Nephron progenitor cell (in vitro differentiated cells): Measurements from ENCODE around the gene MFAP3L.
A peak's percentile ranks its signal among the peaks of the same experiment; 100 is the strongest.
"Not testable (repeated sequence)": the region's sequence is repeated elsewhere in the genome, so short reads cannot be mapped to it uniquely, and the experiment has no call there.

ENCODE experiments used
- DNase-seq: peaks from one replicate; pipeline ENCODE4 v3.0.0; 2021
- H3K27ac Mint-ChIP-seq: 2 replicates; pipeline ENCODE4 v1.8.0; 2021; ENCODE audit warnings: mild to moderate bottlenecking, moderate library complexity, mixed read lengths
- H3K27me3 Mint-ChIP-seq: 2 replicates; pipeline ENCODE4 v1.8.0; 2021; ENCODE audit warnings: mild to moderate bottlenecking, low read depth, mixed read lengths; ENCODE audit not compliant: poor library complexity
- H3K36me3 Mint-ChIP-seq: 2 replicates; pipeline ENCODE4 v1.8.0; 2021; ENCODE audit warnings: low read depth, mixed read lengths
- H3K4me1 Mint-ChIP-seq: 2 replicates; pipeline ENCODE4 v1.8.0; 2021; ENCODE audit warnings: mixed read lengths
- H3K4me3 Mint-ChIP-seq: 2 replicates; pipeline ENCODE4 v1.8.0; 2021; ENCODE audit warnings: mild to moderate bottlenecking, moderate library complexity, mixed read lengths
- H3K9me3 Mint-ChIP-seq: 2 replicates; pipeline ENCODE4 v1.8.0; 2021; ENCODE audit warnings: mild to moderate bottlenecking, moderate library complexity, mixed read lengths
- TF ChIP-seq, protein P1 (sequence below): fragments of 200-600 bp; sonication (generic); IDR thresholded peaks from 2 replicates; pipeline ENCODE4 v1.5.0; 2021; ENCODE audit warnings: antibody characterized with exemption

The MFAP3L gene

DNA sequence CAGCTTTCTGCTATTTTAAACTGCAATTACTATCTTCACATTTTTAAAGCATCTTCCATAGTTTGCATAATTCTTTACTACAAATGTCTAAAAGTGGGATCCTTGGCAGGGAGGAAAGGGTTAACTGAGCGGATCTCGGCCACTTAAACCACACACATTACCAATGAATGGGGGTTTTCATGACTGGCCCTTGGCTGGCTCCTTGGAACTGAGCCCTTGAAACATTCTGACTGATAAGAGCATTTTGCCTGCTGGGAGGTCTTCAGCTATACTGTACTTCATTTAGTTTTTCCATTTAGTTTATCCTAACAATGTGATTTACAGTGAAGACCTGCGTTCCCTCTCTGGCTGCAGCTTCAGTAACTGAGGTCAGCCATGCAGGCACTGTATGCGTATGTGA, 31.7 kb upstream of the MFAP3L start:
- H3K4me1 Mint-ChIP-seq, result peaks cover 6% of the 10 kb centered on the region
- no peaks in the 10 kb centered on the region for H3K9me3 Mint-ChIP-seq
- no peak overlapping the region for H3K27ac Mint-ChIP-seq
- peaks cover 50% of the 10 kb centered on the region for H3K36me3 Mint-ChIP-seq
- H3K27me3 Mint-ChIP-seq, result no peaks in the 10 kb centered on the region
- TF ChIP-seq, protein P1, sequence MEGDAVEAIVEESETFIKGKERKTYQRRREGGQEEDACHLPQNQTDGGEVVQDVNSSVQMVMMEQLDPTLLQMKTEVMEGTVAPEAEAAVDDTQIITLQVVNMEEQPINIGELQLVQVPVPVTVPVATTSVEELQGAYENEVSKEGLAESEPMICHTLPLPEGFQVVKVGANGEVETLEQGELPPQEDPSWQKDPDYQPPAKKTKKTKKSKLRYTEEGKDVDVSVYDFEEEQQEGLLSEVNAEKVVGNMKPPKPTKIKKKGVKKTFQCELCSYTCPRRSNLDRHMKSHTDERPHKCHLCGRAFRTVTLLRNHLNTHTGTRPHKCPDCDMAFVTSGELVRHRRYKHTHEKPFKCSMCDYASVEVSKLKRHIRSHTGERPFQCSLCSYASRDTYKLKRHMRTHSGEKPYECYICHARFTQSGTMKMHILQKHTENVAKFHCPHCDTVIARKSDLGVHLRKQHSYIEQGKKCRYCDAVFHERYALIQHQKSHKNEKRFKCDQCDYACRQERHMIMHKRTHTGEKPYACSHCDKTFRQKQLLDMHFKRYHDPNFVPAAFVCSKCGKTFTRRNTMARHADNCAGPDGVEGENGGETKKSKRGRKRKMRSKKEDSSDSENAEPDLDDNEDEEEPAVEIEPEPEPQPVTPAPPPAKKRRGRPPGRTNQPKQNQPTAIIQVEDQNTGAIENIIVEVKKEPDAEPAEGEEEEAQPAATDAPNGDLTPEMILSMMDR, result no peak
- DNase-seq, result no peak
- no peak overlapping the region for H3K4me3 Mint-ChIP-seq

DNA sequence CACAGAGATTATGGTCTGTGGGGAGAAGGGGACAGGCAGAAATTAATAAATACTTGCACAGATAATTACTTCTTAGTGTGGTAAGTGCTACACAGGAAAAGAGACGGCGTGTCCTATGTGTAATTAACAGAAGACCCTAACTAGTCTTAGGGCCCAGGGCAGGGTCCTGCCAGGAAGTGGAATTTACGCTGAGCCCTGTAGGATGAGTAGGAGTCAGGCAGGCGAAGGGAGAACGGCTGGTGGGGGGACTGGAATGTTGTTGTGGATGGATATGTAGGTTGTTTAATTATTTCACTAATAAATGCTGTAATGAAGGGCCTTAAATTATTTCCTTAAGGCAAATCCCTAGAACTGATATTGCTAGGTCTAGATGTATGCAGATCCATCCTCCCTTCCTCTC, 26.7 kb upstream of the MFAP3L start:
- Mint-ChIP-seq H3K27ac (no peak overlapping the region), H3K9me3 (peaks cover 3% of the 10 kb centered on the region), H3K36me3 (peaks cover 21% of the 10 kb centered on the region), H3K4me3 (no peak overlapping the region), H3K27me3 (peaks cover 5% of the 10 kb centered on the region), H3K4me1 (peaks cover 8% of the 10 kb centered on the region)
- TF ChIP-seq, protein P1, result no peak
- no peak for DNase-seq

DNA sequence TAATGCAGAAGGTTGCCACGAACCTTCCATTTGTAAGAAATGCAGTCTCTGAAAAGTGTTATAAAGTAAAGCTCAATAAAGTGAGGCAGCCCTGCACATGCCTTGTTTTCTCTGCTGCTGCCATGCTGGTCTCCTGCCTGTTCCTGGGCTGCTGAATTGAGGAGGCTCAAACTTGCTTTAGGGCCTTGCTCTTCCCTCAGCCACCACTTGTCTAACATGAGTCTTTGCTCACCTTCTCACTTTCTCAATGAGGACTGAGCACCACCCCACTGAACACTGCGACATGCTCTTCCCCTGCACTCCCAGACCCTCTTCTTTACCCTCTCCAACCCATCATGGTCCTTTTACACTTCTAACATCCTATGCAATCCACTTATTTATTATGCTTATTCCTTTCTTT, 25.2 kb upstream of the MFAP3L start:
- no peak overlapping the region for H3K27ac Mint-ChIP-seq
- peaks cover 4% of the 10 kb centered on the region for H3K9me3 Mint-ChIP-seq
- H3K4me3 Mint-ChIP-seq, result no peak overlapping the region
- no peak for DNase-seq
- TF ChIP-seq, protein P1, result no peak
- H3K27me3 Mint-ChIP-seq, result peaks cover 5% of the 10 kb centered on the region
- peaks cover 8% of the 10 kb centered on the region for H3K36me3 Mint-ChIP-seq
- peaks cover 8% of the 10 kb centered on the region for H3K4me1 Mint-ChIP-seq

DNA sequence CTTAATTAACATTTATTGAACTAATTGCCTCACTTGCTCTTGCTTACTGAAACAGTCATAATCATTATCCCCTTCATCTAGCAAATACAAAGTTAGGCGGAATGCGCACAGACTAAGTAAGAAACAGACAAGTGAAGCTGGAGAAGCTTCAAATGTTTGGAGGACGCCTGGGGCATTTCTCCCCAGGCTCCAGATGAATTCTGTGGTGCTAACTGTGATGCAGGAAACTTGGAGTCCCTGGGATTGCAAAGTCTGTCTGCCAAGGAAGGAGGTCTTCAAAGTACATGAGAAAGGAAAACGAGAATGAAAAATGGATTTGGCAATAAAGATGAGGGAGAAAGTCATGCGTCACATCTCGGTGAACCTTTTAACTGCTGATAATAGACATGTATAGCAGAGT, 23.6 kb upstream of the MFAP3L start:
- no peak for DNase-seq
- peak overlapping the region; percentile 8 for H3K27ac Mint-ChIP-seq
- H3K4me1 Mint-ChIP-seq, result peaks cover 8% of the 10 kb centered on the region
- TF ChIP-seq, protein P1, result no peak
- peaks cover 15% of the 10 kb centered on the region for H3K9me3 Mint-ChIP-seq
- no peaks in the 10 kb centered on the region for H3K36me3 Mint-ChIP-seq
- peaks cover 5% of the 10 kb centered on the region for H3K27me3 Mint-ChIP-seq
- H3K4me3 Mint-ChIP-seq, result no peak overlapping the region

DNA sequence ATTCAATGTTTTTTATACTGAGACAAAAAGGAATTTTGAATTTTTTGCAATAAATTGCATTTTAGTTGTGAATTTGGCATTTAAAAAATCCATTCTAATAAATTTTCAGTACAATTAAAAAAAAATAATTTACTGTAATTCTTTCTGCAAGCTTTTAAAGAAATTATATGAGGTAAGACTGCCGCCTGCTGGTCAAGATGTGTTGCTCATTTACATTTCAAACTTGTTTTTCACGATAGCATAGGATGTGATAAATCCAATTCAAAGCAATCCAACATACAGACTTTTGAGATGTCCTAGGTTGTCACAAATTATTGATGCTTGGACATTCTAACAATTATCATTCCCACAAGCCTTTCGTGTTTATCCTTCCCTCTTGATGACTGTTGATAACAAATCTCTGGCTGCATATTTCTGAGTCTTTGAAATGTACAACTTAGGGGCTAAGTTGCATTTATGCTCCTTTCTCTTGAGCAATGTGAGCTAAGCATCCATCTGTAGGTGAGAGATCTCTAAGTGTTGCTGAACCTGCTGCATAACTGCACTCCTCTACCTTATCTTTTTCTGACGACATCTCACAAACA, 21.7 kb upstream of the MFAP3L start:
- H3K36me3 Mint-ChIP-seq, result no peaks in the 10 kb centered on the region
- H3K27ac Mint-ChIP-seq, result no peak overlapping the region
- TF ChIP-seq, protein P1, result peak; percentile 81
- no peak overlapping the region for H3K4me3 Mint-ChIP-seq
- H3K4me1 Mint-ChIP-seq, result peaks cover 2% of the 10 kb centered on the region
- peaks cover 5% of the 10 kb centered on the region for H3K27me3 Mint-ChIP-seq
- peak; percentile 59 for DNase-seq
- H3K9me3 Mint-ChIP-seq, result peaks cover 16% of the 10 kb centered on the region

DNA sequence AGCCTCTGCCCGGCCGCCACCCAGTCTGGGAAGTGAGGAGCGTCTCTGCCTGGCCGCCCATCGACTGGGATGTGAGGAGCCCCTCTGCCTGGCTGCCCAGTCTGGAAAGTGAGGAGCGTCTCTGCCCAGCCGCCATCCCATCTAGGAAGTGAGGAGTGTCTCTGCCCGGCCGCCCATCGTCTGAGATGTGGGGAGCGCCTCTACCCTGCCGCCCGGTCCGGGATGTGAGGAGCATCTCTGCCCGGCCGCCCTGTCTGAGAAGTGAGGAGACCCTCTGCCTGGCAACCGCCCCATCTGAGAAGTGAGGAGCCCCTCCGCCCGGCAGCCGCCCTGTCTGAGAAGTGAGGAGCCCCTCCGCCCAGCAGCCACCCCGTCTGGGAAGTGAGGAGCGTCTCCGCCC, 20.0 kb upstream of the MFAP3L start:
- H3K27me3 Mint-ChIP-seq, H3K36me3 Mint-ChIP-seq, H3K4me1 Mint-ChIP-seq, DNase-seq, H3K4me3 Mint-ChIP-seq, H3K27ac Mint-ChIP-seq: not testable (repeated sequence)
- H3K9me3 Mint-ChIP-seq, result peaks cover 16% of the 10 kb centered on the region
